ENCODE data around the gene PPP2R3A.

The PPP2R3A gene

GRCh38 chr3:135982404-135982761, 16.9 kb downstream of the PPP2R3A start:
- TF ChIP-seq, protein P1, sequence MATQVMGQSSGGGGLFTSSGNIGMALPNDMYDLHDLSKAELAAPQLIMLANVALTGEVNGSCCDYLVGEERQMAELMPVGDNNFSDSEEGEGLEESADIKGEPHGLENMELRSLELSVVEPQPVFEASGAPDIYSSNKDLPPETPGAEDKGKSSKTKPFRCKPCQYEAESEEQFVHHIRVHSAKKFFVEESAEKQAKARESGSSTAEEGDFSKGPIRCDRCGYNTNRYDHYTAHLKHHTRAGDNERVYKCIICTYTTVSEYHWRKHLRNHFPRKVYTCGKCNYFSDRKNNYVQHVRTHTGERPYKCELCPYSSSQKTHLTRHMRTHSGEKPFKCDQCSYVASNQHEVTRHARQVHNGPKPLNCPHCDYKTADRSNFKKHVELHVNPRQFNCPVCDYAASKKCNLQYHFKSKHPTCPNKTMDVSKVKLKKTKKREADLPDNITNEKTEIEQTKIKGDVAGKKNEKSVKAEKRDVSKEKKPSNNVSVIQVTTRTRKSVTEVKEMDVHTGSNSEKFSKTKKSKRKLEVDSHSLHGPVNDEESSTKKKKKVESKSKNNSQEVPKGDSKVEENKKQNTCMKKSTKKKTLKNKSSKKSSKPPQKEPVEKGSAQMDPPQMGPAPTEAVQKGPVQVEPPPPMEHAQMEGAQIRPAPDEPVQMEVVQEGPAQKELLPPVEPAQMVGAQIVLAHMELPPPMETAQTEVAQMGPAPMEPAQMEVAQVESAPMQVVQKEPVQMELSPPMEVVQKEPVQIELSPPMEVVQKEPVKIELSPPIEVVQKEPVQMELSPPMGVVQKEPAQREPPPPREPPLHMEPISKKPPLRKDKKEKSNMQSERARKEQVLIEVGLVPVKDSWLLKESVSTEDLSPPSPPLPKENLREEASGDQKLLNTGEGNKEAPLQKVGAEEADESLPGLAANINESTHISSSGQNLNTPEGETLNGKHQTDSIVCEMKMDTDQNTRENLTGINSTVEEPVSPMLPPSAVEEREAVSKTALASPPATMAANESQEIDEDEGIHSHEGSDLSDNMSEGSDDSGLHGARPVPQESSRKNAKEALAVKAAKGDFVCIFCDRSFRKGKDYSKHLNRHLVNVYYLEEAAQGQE (IDR thresholded peaks at IDR 0.05; ENCODE audit: insufficient read depth in 1 of 2, low read depth in 2 of 2, low read length in 2 of 2), result no peak
- TF ChIP-seq FOXP2 (optimal IDR thresholded peaks at IDR 0.05; ENCODE audit: borderline replicate concordance, extremely low read depth, extremely low read length, insufficient read depth) (no peak), POLR2AphosphoS5 (IDR thresholded peaks at IDR 0.05; ENCODE audit: low read depth, low read length) (no peak), TAF1 (IDR thresholded peaks at IDR 0.05; ENCODE audit: borderline replicate concordance, insufficient read depth, low read length) (no peak), SIN3A (IDR thresholded peaks at IDR 0.05; ENCODE audit: borderline replicate concordance, insufficient read depth, low read length) (no peak)

- TF ChIP-seq TAF1 (IDR thresholded peaks at IDR 0.05; ENCODE audit: borderline replicate concordance, insufficient read depth, low read length), result no peak
- TF ChIP-seq SIN3A (IDR thresholded peaks at IDR 0.05; ENCODE audit: borderline replicate concordance, insufficient read depth, low read length), result no peak
- no peak for TF ChIP-seq FOXP2 (optimal IDR thresholded peaks at IDR 0.05; ENCODE audit: borderline replicate concordance, extremely low read depth, extremely low read length, insufficient read depth)
- TF ChIP-seq, protein P1 (IDR thresholded peaks at IDR 0.05; ENCODE audit: insufficient read depth in 1 of 2, low read depth in 2 of 2, low read length in 2 of 2), result no peak
- TF ChIP-seq POLR2AphosphoS5 (IDR thresholded peaks at IDR 0.05; ENCODE audit: low read depth, low read length), result no peak
Measured at GRCh38 chr3:135982922-135983581, 17.5 kb downstream of the PPP2R3A start.

DNA sequence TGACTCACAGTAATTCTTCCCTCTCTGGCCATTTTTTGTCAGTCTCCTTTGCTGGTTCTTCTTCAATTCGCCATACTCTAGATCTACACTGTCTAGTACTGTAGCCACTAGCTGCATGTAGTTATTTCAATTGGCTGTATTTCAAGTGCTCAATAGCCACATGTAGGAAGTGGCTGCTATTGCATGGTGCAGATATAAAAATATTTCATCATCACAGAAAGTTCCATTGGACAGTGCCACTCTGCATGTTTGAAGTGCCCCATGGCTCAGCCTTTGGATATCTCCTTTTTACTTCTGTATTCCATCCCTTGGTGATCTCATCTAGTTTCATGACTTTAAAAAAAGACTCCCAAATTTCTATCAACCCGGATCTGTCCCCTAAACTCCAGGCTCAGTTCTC, 22.1 kb downstream of the PPP2R3A start:
- no peak for TF ChIP-seq SIN3A (IDR thresholded peaks at IDR 0.05; ENCODE audit: borderline replicate concordance, insufficient read depth, low read length)
- TF ChIP-seq, protein P1 (IDR thresholded peaks at IDR 0.05; ENCODE audit: insufficient read depth in 1 of 2, low read depth in 2 of 2, low read length in 2 of 2), result no peak
- TF ChIP-seq FOXP2 (optimal IDR thresholded peaks at IDR 0.05; ENCODE audit: borderline replicate concordance, extremely low read depth, extremely low read length, insufficient read depth), result no peak
- TF ChIP-seq TAF1 (IDR thresholded peaks at IDR 0.05; ENCODE audit: borderline replicate concordance, insufficient read depth, low read length), result no peak
- TF ChIP-seq POLR2AphosphoS5 (IDR thresholded peaks at IDR 0.05; ENCODE audit: low read depth, low read length), result no peak

- TF ChIP-seq FOXP2 (optimal IDR thresholded peaks at IDR 0.05; ENCODE audit: borderline replicate concordance, extremely low read depth, extremely low read length, insufficient read depth) (no peak), SIN3A (IDR thresholded peaks at IDR 0.05; ENCODE audit: borderline replicate concordance, insufficient read depth, low read length) (no peak), TAF1 (IDR thresholded peaks at IDR 0.05; ENCODE audit: borderline replicate concordance, insufficient read depth, low read length) (no peak), POLR2AphosphoS5 (IDR thresholded peaks at IDR 0.05; ENCODE audit: low read depth, low read length) (no peak)
- TF ChIP-seq, protein P1 (IDR thresholded peaks at IDR 0.05; ENCODE audit: insufficient read depth in 1 of 2, low read depth in 2 of 2, low read length in 2 of 2), result no peak
Measured at GRCh38 chr3:135989242-135989641, 23.7 kb downstream of the PPP2R3A start.
